NCI-H446 (cell line): Measurements from ENCODE around the gene ENPP1.
"Not testable (repeated sequence)": the region's sequence is repeated elsewhere in the genome, so short reads cannot be mapped to it uniquely, and the experiment has no call there.

Experiments used
- DNase-seq, 2 experiments: peaks; one replicate each; lab custom pipeline; 2025; lab: John Stamatoyannopoulos, UW

Gene ENPP1

GRCh38 chr6:131916091-131916796, 108.4 kb downstream of the ENPP1 start:
- not testable (repeated sequence) for DNase-seq

- DNase-seq: no peak
These were observed 109.0 kb downstream of the ENPP1 start for GRCh38 chr6:131916847-131917246.

- DNase-seq: no peak
These were observed 109.5 kb downstream of the ENPP1 start for GRCh38 chr6:131917318-131917717.

- DNase-seq: no peak
These were observed 110.2 kb downstream of the ENPP1 start for GRCh38 chr6:131917763-131918649.

GRCh38 chr6:131918650-131919355, 111.0 kb downstream of the ENPP1 start:
- DNase-seq: no peak

- DNase-seq: no peak
These were observed 112.8 kb downstream of the ENPP1 start for GRCh38 chr6:131920656-131921055.

GRCh38 chr6:131923356-131923755, 115.5 kb downstream of the ENPP1 start:
- DNase-seq: peak; percentile 9 to 34

GRCh38 chr6:131924881-131925474, 117.2 kb downstream of the ENPP1 start:
- peak in 1 of 2 experiments; percentile 13 for DNase-seq

- DNase-seq: no peak
These were observed 121.4 kb downstream of the ENPP1 start for GRCh38 chr6:131929264-131929663.

- no peak for DNase-seq
These were observed 122.2 kb downstream of the ENPP1 start for GRCh38 chr6:131929976-131930375.

- DNase-seq: no peak
These were observed 123.4 kb downstream of the ENPP1 start for GRCh38 chr6:131931063-131931750.

GRCh38 chr6:131936156-131936555, 128.3 kb downstream of the ENPP1 start:
- no peak for DNase-seq

GRCh38 chr6:131937226-131937625, 129.4 kb downstream of the ENPP1 start:
- DNase-seq: peak in 1 of 2 experiments; percentile 50

GRCh38 chr6:131937703-131938631, 130.1 kb downstream of the ENPP1 start:
- peak in 1 of 2 experiments; percentile 25 for DNase-seq
